Stimulated activated naive CD8-positive, alpha-beta T cell treated with anti-CD3 and anti-CD28 coated beads, Interleukin-15, Interleukin-2, amounts not matched to agents 100 U/mL and 50 U/mL, for 24 hours (primary cell): ENCODE measurements around the gene KRTAP4-9.
"Not testable (repeated sequence)": the region's sequence is repeated elsewhere in the genome, so short reads cannot be mapped to it uniquely, and the experiment has no call there.

Source experiments
- ATAC-seq: fragments of 150-1000 bp; cut with Tn5 transposase; one replicate; pipeline ENCODE4 v1.10.0; 2021
- DNase-seq: peaks from one replicate; pipeline ENCODE4 v3.0.0; 2021

The KRTAP4-9 gene

GRCh38 chr17:41105347-41105746 is at the start of gene KRTAP4-9:
Gene KRTAP4-9, plus strand, starts transcription at chr17:41105389. Its CDS starts 0 bp downstream, at chr17:41105389.
- not testable (repeated sequence) for ATAC-seq, DNase-seq

- DNase-seq, result no peak
- ATAC-seq, result no peak
Observed at GRCh38 chr17:41057547-41057946, 47.6 kb upstream of the KRTAP4-9 start.

- ATAC-seq, result no peak
Observed at GRCh38 chr17:41058741-41059140, 46.4 kb upstream of the KRTAP4-9 start.

GRCh38 chr17:41059276-41060051 is 45.7 kb upstream of the KRTAP4-9 start:
- ATAC-seq, DNase-seq: not testable (repeated sequence)

More at GRCh38 chr17:41058741-41059140, 46.4 kb upstream of the KRTAP4-9 start:
- DNase-seq, result no peak

- DNase-seq (no peak), ATAC-seq (no peak)
Observed at GRCh38 chr17:41060052-41060604, 45.1 kb upstream of the KRTAP4-9 start, which contains the start of gene KRTAP2-3. Gene KRTAP2-3, minus strand, starts transcription at chr17:41060114. Its CDS starts 64 bp downstream, at chr17:41060050.

GRCh38 chr17:41061964-41062363 is 43.2 kb upstream of the KRTAP4-9 start:
- no peak for DNase-seq

GRCh38 chr17:41063449-41063848 is 41.7 kb upstream of the KRTAP4-9 start:
- ATAC-seq (no peak), DNase-seq (no peak)

More at GRCh38 chr17:41061964-41062363, 43.2 kb upstream of the KRTAP4-9 start:
- no peak for ATAC-seq

GRCh38 chr17:41064301-41064700 is 40.9 kb upstream of the KRTAP4-9 start:
- ATAC-seq, result no peak
- DNase-seq, result no peak

- DNase-seq, result not testable (repeated sequence)
Observed at GRCh38 chr17:41065016-41065689, 40.0 kb upstream of the KRTAP4-9 start.

GRCh38 chr17:41065829-41066624 is 39.2 kb upstream of the KRTAP4-9 start, which contains the start of gene KRTAP2-4:
Gene KRTAP2-4, minus strand, starts transcription at chr17:41065879. Its CDS starts 34 bp downstream, at chr17:41065845.
- no peak for DNase-seq
- ATAC-seq, result no peak

More at GRCh38 chr17:41065016-41065689, 40.0 kb upstream of the KRTAP4-9 start:
- not testable (repeated sequence) for ATAC-seq

- DNase-seq (no peak), ATAC-seq (no peak)
Observed at GRCh38 chr17:41067281-41067680, 37.9 kb upstream of the KRTAP4-9 start.

- no peak for DNase-seq
- no peak for ATAC-seq
Observed at GRCh38 chr17:41069031-41069430, 36.2 kb upstream of the KRTAP4-9 start.

GRCh38 chr17:41071606-41072360 is 33.4 kb upstream of the KRTAP4-9 start:
- no peak for DNase-seq
- ATAC-seq, result no peak

- DNase-seq (no peak), ATAC-seq (no peak)
Observed at GRCh38 chr17:41073676-41074075, 31.5 kb upstream of the KRTAP4-9 start.

- ATAC-seq, result no peak
- no peak for DNase-seq
Observed at GRCh38 chr17:41076788-41077187, 28.4 kb upstream of the KRTAP4-9 start.

GRCh38 chr17:41082626-41083025 is 22.6 kb upstream of the KRTAP4-9 start:
- ATAC-seq (no peak), DNase-seq (no peak)

GRCh38 chr17:41083427-41083826 is 21.8 kb upstream of the KRTAP4-9 start:
- not testable (repeated sequence) for DNase-seq, ATAC-seq

GRCh38 chr17:41084100-41084856 is 20.9 kb upstream of the KRTAP4-9 start, which contains the start of gene KRTAP4-7:
Gene KRTAP4-7, plus strand, starts transcription at chr17:41084150. Its CDS starts 57 bp downstream, at chr17:41084207.
- ATAC-seq, result not testable (repeated sequence)

GRCh38 chr17:41088760-41089352 is 16.3 kb upstream of the KRTAP4-9 start:
- DNase-seq, ATAC-seq: not testable (repeated sequence)

More at GRCh38 chr17:41084100-41084856, 20.9 kb upstream of the KRTAP4-9 start, which contains the start of gene KRTAP4-7:
- DNase-seq, result not testable (repeated sequence)
